Measurements from ENCODE around the gene RGS12.

Gene RGS12

GRCh38 chr4:3284734-3285557 lies 7.9 kb upstream of the RGS12 start:
- no peak for DNase-seq

- no peak for DNase-seq
Observed at GRCh38 chr4:3285558-3286334, 7.1 kb upstream of the RGS12 start.

GRCh38 chr4:3286335-3287175 lies 6.3 kb upstream of the RGS12 start:
- no peak for DNase-seq

GRCh38 chr4:3287271-3287971 lies 5.4 kb upstream of the RGS12 start:
- DNase-seq: no peak

- no peak for DNase-seq
Observed at GRCh38 chr4:3287972-3288570, 4.8 kb upstream of the RGS12 start.

GRCh38 chr4:3288571-3289094 lies 4.2 kb upstream of the RGS12 start:
- no peak for DNase-seq

- DNase-seq: no peak
Observed at GRCh38 chr4:3290476-3290875, 2.3 kb upstream of the RGS12 start.

GRCh38 chr4:3290889-3291321 lies 1.9 kb upstream of the RGS12 start:
- no peak for DNase-seq

GRCh38 chr4:3291411-3291968 lies 1.3 kb upstream of the RGS12 start:
- DNase-seq: no peak

- no peak for DNase-seq
Observed at GRCh38 chr4:3291969-3292570, 751 bp upstream of the RGS12 start.

- no peak for DNase-seq
Observed at GRCh38 chr4:3293401-3294391, 875 bp downstream of the RGS12 start.

GRCh38 chr4:3294401-3295241 lies 1.8 kb downstream of the RGS12 start:
- DNase-seq: no peak

GRCh38 chr4:3295837-3296624 lies 3.2 kb downstream of the RGS12 start:
- no peak for DNase-seq

GRCh38 chr4:3296651-3297050 lies 3.8 kb downstream of the RGS12 start:
- no peak for DNase-seq

- no peak for DNase-seq
Observed at GRCh38 chr4:3297066-3297859, 4.4 kb downstream of the RGS12 start.

- DNase-seq: no peak
Observed at GRCh38 chr4:3299122-3299975, 6.5 kb downstream of the RGS12 start.
